SU-DHL-6 (cell line): ENCODE data around the gene PRR36.

Source experiments
- H2AFZ ChIP-seq: fragments of 200-600 bp; sonication (generic); 2 replicates; pipeline ENCODE4 v1.6.1; 2014; ENCODE audit warnings: low read depth, mild to moderate bottlenecking, moderate library complexity, mixed read lengths, antibody characterized with exemption, low read length; ENCODE audit not compliant: severe bottlenecking
- H3F3A ChIP-seq: fragments of 200-600 bp; shearing (Covaris generic); 2 replicates; pipeline ENCODE4 v1.6.0; 2016; ENCODE audit warnings: antibody characterized with exemption, mild to moderate bottlenecking; ENCODE audit not compliant: insufficient read depth
- H3K27ac ChIP-seq: fragments of 200-600 bp; sonication (generic); 2 replicates; pipeline ENCODE4 v1.5.1; 2016; ENCODE audit warnings: low read depth, mild to moderate bottlenecking, low read length, moderate library complexity, mixed read lengths
- H3K27me3 ChIP-seq: fragments of 200-600 bp; sonication (generic), shearing (Covaris generic); 2 replicates; pipeline ENCODE4 v1.6.0; 2014; ENCODE audit warnings: mild to moderate bottlenecking, low read length
- H3K36me3 ChIP-seq: fragments of 200-600 bp; sonication (generic); 2 replicates; pipeline ENCODE4 v1.6.1; 2014; ENCODE audit warnings: mild to moderate bottlenecking, low read length, mixed read lengths
- H3K4me2 ChIP-seq: fragments of 300-600, 200-600 bp; shearing (Covaris generic), sonication (generic); 2 replicates; pipeline ENCODE4 v1.6.0; 2014; ENCODE audit warnings: low read length, low read depth, mild to moderate bottlenecking; ENCODE audit not compliant: poor library complexity, severe bottlenecking
- H3K4me3 ChIP-seq: fragments of 200-600 bp; sonication (generic); 2 replicates; pipeline ENCODE4 v1.5.1; 2014; ENCODE audit warnings: antibody characterized with exemption, low read length, mild to moderate bottlenecking, mixed read lengths; ENCODE audit not compliant: insufficient read depth, poor library complexity, severe bottlenecking
- H3K79me2 ChIP-seq: fragments of 200-600 bp; sonication (generic); 2 replicates; pipeline ENCODE4 v1.6.1; 2014; ENCODE audit warnings: mild to moderate bottlenecking, low read length, moderate library complexity; ENCODE audit not compliant: insufficient read depth
- H3K9ac ChIP-seq: fragments of 200-600 bp; sonication (generic); 2 replicates; pipeline ENCODE4 v1.7.0; 2014; ENCODE audit warnings: mild to moderate bottlenecking, low read length
- H3K9me2 ChIP-seq: fragments of 200-600 bp; sonication (generic); replicated peaks from 2 replicates; pipeline ENCODE4 v1.6.1; 2014; ENCODE audit warnings: low read length; ENCODE audit not compliant: insufficient read depth
- H3K9me3 ChIP-seq: fragments of 200-600 bp; sonication (generic); 2 replicates; pipeline ENCODE4 v1.6.1; 2014; ENCODE audit warnings: low read length, mixed read lengths; ENCODE audit not compliant: insufficient read depth
- H4K20me1 ChIP-seq: fragments of 200-600 bp; sonication (generic); 2 replicates; pipeline ENCODE4 v1.6.1; 2014; ENCODE audit warnings: low read depth, mild to moderate bottlenecking, antibody characterized with exemption, low read length, moderate library complexity, mixed read lengths
- EZH2phosphoT487 ChIP-seq: fragments of 200-600 bp; sonication (generic), shearing (Covaris generic); conservative IDR thresholded peaks from 2 replicates; pipeline ENCODE4 v1.6.1; 2018; ENCODE audit warnings: mild to moderate bottlenecking, antibody characterized with exemption, low read length, moderate library complexity, mixed read lengths
- TF ChIP-seq, protein P1 (sequence below): fragments of 200-600 bp; sonication (generic); IDR thresholded peaks from one replicate; pipeline ENCODE4 v1.5.1; 2017; ENCODE audit warnings: antibody characterized with exemption, mild to moderate bottlenecking, low read length, moderate library complexity; ENCODE audit not compliant: insufficient read depth, poor library complexity, severe bottlenecking

Gene PRR36

DNA sequence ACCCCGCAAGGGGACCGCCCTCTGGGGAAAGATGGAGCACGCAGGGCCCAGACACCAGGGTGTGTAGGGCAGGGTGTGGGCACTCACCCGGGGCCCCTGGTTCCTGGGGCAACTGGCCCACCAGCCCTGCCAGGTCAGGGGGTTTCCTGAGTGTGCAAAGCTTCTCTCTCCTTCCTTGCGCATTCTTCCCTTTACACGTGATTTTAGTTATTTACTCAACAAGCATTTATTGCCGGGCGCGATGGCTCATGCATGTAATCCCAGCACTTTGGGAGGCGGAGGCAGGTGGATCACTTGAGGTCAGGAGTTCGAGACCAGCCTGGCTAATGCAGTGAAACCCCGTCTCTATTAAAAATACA is 20.4 kb downstream of the PRR36 start:
- H3K79me2 ChIP-seq = no peaks in the 10 kb centered on the region
- TF ChIP-seq EZH2phosphoT487 = no peak
- TF ChIP-seq, protein P1, sequence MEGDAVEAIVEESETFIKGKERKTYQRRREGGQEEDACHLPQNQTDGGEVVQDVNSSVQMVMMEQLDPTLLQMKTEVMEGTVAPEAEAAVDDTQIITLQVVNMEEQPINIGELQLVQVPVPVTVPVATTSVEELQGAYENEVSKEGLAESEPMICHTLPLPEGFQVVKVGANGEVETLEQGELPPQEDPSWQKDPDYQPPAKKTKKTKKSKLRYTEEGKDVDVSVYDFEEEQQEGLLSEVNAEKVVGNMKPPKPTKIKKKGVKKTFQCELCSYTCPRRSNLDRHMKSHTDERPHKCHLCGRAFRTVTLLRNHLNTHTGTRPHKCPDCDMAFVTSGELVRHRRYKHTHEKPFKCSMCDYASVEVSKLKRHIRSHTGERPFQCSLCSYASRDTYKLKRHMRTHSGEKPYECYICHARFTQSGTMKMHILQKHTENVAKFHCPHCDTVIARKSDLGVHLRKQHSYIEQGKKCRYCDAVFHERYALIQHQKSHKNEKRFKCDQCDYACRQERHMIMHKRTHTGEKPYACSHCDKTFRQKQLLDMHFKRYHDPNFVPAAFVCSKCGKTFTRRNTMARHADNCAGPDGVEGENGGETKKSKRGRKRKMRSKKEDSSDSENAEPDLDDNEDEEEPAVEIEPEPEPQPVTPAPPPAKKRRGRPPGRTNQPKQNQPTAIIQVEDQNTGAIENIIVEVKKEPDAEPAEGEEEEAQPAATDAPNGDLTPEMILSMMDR = no peak
- no peaks in the 10 kb centered on the region for H4K20me1 ChIP-seq
- no peaks in the 10 kb centered on the region for H3K9me2 ChIP-seq
- H3K4me2 ChIP-seq = no peak overlapping the region
- no peak overlapping the region for H2AFZ ChIP-seq
- H3F3A ChIP-seq = no peaks in the 10 kb centered on the region
- no peaks in the 10 kb centered on the region for H3K36me3 ChIP-seq
- H3K4me3 ChIP-seq = no peak overlapping the region
- H3K27me3 ChIP-seq = no peaks in the 10 kb centered on the region
- H3K9ac ChIP-seq = no peak overlapping the region
- H3K9me3 ChIP-seq = no peaks in the 10 kb centered on the region
- H3K27ac ChIP-seq = no peak overlapping the region

DNA sequence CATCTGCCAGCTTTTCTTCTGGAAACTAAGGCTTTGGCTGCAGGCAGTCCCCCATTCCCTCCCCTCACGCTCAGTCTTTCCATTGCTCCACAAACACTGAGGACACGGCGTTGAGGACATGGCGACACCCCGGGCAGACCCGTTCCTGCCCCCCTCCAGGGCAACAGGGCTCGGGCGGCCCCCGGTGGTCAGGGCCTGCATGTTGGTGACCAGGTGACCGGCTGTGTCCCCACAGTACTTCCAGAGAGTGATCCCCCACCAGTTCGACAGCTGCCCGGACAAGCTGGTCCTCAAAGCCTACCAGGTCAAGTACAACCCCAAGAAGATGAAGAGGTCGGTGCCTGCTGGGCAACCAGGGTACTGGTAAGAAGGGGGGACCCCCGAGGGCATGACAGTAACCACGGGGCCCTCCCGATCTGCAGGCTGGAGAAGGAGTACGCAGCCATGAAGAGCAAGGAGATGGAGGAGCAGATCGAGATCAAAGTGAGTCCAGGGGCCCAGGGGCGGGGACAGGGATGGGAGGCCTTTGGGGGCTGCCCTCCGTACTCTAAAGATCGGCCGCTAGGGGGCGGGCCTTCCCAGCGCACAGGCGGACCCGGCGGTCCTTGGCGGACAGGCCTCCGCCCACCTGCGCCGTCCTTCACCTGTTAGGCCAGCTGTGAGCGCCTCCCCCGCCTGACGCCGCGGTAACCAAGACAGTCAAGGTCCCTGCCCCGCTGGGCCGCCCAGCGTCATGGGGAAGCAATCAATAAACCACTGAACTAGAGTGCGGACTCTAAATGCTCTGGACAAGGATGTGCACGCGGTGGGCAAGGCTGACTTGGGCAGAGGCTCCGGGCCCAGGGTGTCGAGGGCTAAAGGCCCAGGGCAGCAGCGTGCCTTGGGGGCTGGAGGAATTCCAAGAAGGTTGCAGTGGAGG is 21.1 kb downstream of the PRR36 start:
- H3K9me3 ChIP-seq = no peaks in the 10 kb centered on the region
- no peak overlapping the region for H2AFZ ChIP-seq
- no peak overlapping the region for H3K9ac ChIP-seq
- no peaks in the 10 kb centered on the region for H4K20me1 ChIP-seq
- no peaks in the 10 kb centered on the region for H3K27me3 ChIP-seq
- no peaks in the 10 kb centered on the region for H3K79me2 ChIP-seq
- no peak overlapping the region for H3K27ac ChIP-seq
- no peak overlapping the region for H3K4me2 ChIP-seq
- no peaks in the 10 kb centered on the region for H3K9me2 ChIP-seq
- TF ChIP-seq, protein P1 = peak; percentile 71
- TF ChIP-seq EZH2phosphoT487 = no peak
- no peaks in the 10 kb centered on the region for H3K36me3 ChIP-seq
- no peaks in the 10 kb centered on the region for H3F3A ChIP-seq
- H3K4me3 ChIP-seq = no peak overlapping the region

DNA sequence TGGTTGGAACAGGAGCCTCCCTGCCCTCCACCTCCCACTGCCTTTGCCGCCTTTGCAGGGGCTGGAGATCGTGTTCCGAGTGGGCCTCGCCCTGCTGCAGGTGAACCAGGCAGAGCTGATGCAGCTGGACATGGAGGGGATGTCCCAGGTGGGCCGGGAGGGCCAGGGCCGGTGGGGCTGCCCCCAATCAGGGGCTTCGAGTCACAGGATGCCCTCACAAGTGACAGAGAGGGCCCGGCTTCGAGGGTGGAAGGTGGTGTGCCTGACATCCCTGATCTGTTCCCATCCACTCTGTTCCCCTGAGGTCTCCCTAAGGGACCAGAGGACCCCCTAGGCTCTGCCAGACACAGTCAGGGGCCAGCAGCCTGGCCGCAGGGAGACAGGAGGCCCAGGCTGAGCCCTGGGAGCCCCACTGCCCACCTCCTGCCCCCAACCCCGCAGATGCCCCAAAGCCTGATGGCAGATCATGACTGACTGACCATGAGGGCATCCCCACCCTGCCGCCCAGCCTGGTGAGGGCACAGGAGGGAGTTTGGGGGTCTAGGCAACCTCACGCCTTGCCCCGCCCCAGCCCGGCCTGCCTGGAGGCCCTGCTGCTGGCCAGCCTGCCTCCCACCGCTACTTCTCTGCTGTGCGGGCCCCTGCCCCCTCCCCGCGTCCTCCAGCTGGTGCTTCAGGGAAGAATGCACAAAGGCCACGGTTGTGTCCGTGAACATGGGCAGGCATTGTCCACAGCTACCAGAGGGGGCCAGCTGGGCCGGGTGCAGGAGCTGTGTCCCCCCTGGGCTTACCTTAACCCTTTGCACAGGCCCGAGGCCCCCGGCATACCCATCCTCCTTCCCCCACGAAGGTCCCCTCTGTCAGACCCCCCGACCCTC is 22.3 kb downstream of the PRR36 start:
- Histone ChIP-seq H3K9me2 (no peaks in the 10 kb centered on the region), H3K27ac (no peak overlapping the region), H3K4me3 (no peak overlapping the region), H2AFZ (no peak overlapping the region), H3K9ac (no peak overlapping the region), H3K36me3 (no peaks in the 10 kb centered on the region), H4K20me1 (no peaks in the 10 kb centered on the region), H3K27me3 (no peaks in the 10 kb centered on the region), H3K9me3 (no peaks in the 10 kb centered on the region), H3K79me2 (no peaks in the 10 kb centered on the region), H3K4me2 (no peak overlapping the region), H3F3A (no peaks in the 10 kb centered on the region)
- TF ChIP-seq, protein P1 = no peak
- TF ChIP-seq EZH2phosphoT487 = no peak
